GM21717 (cell line): Measurements from ENCODE around the gene CDKN2B-AS1.
"Not testable (repeated sequence)": the region's sequence is repeated elsewhere in the genome, so short reads cannot be mapped to it uniquely, and the experiment has no call there.

Source experiments
- ATAC-seq: cut with Tn5 transposase; IDR thresholded peaks from one replicate; pipeline ENCODE4 v1.9.1; 2021; ENCODE audit warnings: mild to moderate bottlenecking, moderate library complexity; ENCODE audit not compliant: unreplicated experiment

CDKN2B-AS1 gene

DNA sequence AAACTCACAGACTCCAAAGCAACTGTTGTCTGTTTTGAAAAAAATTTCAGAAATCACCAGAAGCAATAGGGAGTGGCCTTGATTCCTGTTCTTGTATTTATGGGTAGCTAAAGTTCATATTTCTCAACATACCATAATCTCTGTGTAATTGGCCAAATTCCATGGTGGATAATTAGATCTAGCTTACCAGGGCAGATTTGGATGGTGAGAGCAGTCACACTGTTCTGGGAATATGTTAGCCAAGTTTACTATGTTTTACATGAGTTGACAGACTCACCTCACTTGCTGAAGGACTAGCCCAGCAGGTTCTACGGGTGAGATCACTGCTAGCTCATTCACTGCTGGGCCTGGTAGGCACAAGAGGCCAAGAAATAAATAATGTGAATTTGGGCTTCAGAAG, 47.2 kb downstream of the CDKN2B-AS1 start:
- no peak for ATAC-seq

DNA sequence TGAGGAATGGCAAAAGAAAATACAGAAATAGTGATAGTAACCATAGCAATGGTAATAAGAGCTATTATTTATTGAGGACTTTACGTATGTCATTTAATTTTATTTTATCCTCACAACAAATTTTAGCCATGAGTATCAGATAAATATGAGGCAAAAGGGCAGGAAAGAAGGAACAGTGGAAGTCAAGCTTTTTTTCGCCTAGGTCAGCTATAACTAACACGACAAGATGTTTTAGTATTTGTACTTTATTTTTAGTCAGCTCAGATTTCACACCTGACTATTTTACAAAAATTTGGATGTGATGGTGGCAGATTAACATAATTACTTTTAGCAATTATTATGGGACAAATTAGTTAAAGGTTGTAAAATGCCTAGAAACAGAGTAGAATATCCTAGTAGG, 49.3 kb downstream of the CDKN2B-AS1 start:
- no peak for ATAC-seq

DNA sequence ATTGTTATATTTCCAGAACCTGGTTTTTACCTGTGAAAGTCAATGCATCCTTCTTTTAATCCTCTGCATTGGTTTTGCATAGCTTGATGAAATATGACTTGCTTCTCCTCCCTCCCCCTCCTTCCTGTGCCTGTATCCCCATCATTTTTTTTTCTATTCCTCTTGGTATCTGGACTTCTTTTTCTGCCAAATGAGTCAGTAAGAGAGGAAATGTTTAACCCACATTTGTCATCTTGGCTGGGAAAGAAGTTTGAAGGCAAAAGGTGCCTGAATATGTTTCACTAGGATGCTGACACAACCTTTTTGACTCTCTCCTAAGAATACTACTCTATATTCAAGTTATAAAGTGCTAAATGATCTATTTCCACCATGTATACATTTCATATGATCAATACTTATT, 50.0 kb downstream of the CDKN2B-AS1 start:
- no peak for ATAC-seq

DNA sequence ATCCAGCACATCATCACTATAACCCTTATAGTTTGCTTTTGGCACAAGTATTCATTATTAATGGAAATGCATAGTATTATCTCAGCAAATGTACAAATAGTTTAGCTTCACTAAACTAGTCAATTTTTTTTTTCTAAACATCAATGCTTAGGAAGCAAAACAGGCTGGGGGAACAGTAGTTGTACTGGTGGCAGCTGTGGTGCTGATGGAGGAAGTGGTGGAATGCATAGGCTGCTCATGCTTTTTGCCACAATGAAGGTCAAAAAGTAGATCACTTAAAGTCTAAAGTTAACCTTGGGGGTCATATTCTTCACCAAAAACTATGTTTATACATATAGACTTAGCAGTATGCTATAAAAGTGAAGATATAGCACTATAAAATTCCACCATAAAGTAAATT, 50.8 kb downstream of the CDKN2B-AS1 start:
- no peak for ATAC-seq

DNA sequence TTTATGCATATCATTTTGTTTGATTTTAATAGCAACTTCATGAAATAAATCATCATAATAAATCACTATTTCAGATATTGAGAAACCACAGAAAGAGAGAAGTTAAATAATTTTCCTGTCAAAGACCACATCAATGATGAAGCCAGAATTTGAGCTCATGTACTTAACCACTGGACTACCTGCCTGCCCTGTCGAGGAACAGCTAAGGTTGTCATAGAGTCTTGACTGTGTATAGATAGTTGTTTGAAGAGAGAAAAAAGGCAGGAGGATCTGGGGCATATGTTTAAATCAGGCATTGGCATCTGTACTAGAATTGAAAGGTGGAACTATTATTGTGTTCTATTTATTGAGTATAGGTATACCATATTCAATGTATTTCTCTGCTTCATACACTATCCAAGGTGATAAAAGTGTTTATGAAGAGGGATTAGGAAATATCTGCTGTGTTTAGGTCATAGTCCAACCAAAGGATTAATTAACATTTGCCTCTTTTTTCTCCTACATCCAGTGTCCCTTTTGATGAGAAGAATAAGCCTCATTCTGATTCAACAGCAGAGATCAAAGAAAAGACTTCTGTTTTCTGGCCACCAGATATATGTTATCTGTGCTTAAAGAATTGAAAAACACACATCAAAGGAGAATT, 51.8 kb downstream of the CDKN2B-AS1 start:
- no peak for ATAC-seq

DNA sequence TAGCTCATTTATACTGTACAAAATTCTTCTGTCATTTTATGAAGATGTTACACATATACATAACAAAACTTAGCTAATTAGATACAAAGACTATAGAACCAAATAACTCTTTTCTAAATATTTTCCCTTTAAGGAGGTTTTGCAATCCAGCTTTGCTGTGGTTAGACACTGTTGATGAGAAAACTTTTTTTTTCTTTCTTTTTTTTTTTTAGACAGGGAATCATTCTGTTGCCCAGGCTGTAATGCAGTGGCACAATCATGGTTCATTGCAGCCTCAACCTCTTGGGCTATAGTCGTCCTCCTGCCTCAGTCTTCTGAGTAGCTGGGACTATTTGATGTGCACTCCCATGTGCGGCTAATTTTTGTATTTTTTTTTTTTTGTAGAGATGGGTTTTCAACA, 53.0 kb downstream of the CDKN2B-AS1 start:
- ATAC-seq = no peak

DNA sequence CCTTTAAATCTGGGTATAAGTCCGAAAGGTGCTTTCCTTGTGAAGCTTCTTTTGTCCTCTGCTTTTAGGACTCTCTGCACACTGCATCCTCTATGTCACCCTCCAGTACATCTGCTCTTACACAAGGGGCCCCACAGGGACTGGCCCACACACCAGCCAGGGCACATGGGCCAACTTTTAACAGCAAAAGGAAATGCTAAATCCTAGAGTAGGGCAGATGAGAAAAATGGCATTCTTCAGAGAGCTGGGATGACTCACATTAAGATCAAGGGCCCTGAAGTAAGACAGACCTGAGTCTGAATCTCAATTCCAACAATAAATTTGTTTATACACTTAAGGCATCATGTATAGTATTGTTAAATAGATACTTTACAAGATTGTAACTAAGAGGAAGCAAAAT, 54.8 kb downstream of the CDKN2B-AS1 start:
- no peak for ATAC-seq

DNA sequence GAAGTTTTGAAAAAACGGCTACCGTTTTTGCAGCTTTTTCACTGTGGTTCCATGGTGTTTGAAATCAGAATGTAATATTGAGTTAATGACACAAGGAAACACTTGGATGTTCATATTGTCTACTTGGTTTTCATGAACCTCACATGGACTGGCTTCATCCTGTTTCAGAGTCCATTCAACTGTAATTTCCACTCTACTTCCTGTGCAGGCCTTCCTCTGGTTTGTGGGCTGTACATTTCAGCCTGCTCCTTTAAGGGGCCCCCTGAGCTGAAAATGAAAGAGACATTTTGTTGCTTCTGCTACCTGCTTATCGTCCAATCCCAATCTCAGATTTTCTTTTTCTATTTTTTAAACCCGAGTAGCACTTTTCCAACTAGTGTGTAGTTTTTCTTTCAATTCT, 56.3 kb downstream of the CDKN2B-AS1 start:
- ATAC-seq = peak; percentile 80

DNA sequence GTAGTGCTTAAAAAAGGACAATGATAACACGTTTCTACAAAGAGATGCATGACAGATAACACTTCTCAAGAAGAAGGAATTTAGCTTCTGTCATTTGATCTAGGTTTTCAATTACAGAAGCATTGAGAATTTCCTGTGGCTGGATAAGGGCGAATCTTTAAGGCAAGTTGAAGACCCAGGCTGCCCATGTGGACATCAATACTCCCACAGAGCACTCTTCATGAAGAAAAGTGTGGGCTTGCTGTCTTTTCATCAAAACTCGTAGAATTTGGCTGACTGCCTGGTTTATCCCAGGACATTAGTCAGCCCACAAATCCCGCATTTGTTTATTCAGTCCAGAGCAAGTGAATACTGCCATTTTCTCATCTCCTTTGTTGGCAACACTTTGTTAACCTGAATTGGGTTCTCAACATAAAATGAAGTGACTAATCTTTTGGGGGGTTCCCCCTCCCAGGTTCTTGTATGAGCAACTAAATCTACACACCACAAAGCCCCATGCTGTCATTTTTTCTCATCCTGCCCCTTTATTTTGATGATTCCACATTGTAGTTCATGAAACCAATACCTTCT, 57.9 kb downstream of the CDKN2B-AS1 start:
- ATAC-seq = no peak

DNA sequence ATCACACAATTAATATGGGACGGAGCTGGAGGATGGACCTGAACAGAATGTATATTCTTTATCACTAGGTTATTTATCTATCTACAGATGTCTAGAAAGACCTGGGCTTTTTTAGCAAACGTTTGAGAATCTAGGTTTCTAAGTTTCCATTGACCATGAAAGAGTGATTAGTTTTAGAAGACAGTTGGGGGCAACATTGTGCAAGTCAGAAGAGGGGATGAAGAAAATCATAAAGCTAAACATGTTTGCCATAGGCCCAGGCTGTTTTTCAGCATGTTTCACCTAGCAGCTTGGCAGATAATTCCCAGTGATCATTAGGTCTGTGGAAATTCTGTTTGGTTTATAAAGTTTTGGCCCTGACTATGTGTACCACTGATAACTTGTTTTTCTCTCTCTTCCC, 58.6 kb downstream of the CDKN2B-AS1 start:
- ATAC-seq = no peak

DNA sequence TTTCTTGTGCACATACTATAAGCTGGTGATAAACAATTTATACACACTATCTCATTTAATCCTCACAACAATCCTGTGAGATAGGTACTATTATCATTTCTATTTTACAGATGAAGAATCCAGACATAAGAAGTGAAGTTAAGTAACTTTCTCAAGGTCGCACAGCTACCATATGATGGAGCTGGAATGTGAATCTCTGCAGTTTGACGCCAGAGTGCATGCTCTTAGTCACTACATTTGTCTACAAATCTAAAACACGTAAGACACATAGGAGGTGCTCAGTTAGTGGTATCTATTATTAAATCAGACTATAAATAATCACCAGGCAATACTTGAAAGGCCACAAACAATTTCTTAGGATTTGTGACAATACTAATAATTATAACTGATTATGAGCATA, 59.5 kb downstream of the CDKN2B-AS1 start:
- no peak for ATAC-seq

DNA sequence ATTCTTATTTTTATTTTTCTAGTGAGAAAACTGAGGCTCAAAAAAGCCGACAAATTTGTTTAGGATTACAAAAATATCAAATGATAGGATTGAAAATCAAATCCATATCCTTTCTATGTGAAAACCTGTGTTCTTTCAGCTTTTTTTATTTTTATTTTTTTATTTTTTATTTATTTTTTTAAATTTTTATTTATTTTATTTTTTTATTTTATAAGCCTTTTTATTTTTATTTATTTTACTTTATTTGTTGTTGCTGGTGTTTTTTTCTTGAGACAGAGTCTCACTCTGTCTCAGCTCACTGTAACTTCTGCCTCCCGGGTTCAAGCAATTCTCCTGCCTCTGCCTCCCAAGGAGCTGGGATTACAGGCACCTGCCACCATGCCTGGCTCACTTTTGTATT, 59.9 kb downstream of the CDKN2B-AS1 start:
- no peak for ATAC-seq

DNA sequence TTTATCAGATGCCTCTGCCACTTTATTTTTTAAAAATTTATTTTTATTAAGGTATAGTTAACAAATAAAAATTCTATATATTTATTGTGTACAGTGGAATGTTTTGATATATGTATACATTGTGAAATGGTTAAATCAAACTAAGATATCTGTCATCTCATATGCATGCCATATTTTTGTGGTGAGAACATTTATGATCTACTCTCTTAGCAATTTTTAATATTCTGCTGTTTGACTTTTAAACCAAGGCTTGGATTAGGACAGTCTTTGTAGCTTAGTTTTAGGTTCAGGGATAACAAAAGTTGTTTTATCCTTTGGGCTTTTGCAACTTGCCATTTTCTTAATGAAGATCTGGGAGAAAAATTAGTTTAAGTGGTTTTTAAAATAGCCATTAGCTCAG, 60.5 kb downstream of the CDKN2B-AS1 start:
- ATAC-seq = no peak

DNA sequence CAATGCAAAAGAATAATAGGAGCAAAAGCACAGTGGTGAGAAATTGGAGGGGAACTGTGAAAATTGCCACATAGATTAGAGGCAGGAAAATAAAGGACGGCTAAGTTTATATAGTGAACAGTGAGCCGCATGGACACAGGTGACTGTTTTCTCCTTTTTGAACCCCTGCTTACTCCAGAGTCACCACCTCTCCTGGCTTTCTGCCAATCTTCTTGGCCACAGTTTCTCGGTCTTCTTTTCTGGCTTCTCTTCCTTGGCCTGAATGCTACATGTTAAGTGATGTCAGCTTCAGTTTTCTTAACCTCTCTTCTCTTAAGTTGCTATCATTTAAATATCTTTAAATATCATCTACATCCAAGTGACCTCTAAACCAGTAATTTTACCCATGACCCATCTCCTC, 61.8 kb downstream of the CDKN2B-AS1 start:
- ATAC-seq = no peak

DNA sequence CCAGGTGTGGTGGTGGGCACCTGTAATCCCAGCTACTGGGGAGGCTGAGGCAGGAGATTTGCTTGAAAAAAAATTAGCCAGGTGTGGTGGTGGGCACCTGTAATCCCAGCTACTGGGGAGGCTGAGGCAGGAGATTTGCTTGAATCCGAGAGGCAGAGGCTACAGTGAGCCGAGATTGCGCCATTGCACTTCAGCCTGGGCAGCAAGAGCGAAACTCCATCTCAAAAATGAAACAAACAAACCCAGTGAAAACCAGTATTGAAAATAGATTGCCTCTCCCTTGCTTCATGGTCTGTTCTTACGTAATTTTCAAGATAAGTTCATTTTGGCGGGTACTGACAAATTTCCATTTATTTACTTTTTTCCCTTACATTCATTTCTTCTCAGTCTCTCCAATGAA, 63.4 kb downstream of the CDKN2B-AS1 start:
- not testable (repeated sequence) for ATAC-seq

DNA sequence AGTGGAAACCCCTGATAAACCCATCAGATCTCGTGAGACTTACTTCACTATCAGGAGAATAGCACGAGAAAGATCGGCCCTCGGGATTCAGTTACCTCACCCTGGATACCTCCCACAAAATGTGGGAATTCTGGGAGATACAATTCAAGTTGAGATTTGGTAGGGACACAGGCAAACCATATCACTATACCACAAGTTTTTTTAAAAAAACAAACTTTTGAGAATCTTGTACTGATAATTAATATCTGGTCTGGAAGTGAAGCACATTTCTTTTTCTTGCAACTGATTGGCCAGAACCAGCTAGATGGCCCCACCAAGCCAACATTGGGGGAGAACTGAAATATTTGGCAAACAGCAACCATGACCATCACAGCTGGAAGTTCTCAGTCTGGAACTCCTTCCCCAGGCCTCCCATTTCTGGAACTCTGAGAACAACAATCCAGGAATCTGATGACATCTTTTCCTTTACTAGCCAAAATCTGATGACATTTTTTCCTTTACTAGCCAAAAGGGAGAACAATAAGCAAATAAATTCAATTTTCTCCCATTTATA, 66.3 kb downstream of the CDKN2B-AS1 start:
- no peak for ATAC-seq

DNA sequence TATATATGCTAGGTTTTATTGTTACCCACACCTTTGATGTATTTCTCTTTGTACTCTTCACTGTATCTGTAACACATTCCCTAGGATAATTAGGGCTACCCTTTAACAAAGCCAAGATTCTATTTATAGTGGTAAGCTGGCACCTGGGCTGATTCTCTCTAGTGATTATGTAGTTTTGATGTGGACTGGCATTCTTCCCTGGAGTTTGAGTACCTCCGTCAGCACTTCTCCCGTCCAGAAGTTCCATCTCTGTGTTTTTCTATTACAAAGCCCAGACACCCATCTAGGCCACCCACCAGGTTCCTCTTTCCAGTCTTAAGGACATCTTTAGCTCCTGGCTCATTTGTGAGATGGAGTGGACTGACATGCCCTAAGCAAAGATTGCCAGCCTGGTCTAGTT, 70.4 kb downstream of the CDKN2B-AS1 start:
- ATAC-seq = no peak

DNA sequence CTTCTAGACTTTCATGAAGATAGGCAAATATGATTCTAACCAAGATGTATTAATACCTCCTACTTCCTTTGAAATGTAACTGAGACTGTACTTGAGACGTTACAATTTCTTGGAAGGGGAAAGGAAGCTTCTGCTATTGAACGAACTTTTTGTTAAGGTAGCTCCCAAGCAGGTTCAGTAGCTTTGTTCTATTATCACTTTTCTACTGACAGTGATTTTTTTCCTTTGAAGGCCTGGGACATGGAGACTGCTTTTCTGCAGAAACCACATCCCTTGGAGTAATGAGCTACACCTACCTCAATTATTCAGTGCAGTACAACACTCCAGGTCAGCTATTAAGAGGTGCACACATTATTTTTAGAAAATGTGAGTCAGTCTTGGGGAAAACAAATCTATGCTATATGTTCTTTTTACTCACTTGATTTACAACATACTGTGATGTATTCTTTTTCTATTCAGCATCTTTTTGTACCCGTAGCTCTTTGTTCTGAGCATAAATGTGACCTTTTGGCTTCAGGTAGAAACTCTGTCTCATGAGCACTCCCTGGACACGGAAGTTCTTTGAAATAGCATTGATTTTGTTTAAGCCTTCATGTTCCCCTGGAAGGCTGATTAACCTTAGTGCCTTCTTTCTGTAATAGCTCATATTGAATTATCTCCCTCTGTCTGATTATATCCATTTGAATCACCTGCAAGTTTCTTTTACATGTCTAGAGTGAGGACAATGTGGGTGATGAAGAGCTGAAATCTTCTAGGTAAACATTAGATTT, 71.0 kb downstream of the CDKN2B-AS1 start:
- ATAC-seq = no peak

DNA sequence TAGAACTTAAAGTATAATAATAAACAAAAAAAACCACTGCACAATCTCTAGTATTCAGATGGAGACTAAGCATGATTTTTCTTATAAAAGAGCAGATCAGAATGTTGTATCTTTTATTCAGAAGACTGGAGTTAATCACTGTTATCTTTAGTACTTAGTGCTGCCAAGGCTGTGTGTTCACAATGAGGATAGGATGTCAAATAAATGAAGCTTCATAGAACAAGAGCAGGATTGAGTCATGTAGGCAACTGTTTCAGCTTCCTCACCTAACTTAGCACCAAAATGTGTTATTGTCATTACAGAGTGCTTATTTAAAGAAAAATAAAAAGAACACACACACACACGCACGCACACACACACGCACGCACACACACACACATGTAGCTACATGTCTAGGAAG, 72.6 kb downstream of the CDKN2B-AS1 start:
- no peak for ATAC-seq

DNA sequence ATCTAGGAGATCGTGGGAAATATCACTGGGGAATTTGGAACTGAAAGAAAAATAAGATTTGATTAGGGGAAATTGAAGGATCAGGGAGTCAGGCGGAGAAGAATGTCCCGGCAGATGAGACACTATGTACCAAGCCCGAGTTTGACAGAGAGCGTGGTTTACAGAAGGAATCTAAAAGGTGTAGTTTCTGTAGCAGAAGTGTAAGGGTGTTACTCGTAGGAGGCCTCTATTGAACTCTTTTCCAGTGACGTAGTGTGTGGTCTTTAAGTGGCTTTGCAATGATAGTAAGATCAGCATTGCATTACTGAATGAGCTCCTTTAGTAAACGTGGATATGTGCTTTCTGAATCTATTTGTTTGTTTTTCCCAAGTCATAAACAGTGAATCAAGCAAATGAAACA, 73.8 kb downstream of the CDKN2B-AS1 start:
- ATAC-seq = no peak

DNA sequence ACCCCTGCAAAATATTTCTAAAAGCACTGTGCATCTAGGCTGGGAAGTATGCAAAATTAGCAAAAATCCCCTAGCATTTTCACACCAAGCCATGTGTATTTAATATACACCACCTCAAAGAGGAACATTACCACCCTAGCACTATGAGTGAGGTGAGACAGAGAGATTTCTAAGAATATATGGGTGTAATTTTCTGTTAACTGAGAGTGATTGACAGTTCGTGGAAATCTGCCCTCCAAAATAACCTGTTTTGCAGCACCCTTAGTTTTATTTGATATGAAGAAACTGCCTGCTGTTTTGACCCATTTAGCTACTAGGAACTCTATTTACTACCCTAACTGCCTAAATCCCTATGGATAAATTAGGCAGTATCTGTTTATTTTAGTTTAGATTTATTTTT, 78.8 kb downstream of the CDKN2B-AS1 start:
- ATAC-seq = no peak

DNA sequence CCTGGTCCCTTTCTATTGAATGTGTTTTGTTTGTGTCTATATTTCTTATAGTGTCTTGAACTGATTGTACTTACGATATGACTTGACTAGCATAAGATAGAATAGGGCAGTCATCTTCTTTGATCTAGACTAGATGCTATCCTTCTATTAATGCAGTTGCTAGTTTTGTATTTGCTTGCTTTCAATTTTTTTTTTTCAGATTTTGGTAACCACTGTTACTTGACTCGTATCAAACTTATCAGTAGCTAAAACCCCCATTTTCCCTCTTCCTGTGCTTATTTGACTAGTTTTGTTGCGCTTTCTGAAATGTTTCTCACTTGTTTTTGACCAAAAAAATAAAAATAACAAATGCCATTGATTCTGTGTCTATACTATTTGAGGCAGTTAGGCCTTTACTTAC, 83.5 kb downstream of the CDKN2B-AS1 start:
- no peak for ATAC-seq
